GM23248 (cell line): ENCODE data around the gene CNTN4. TPM values are rescaled to one million over a fixed set of nuclear protein-coding genes. Genes with fewer than 3 reads are reported as not detected.

Experiments used
- DNase-seq: peaks from one replicate; pipeline ENCODE4 v3.0.0-alpha.2; 2015
- H2AFZ ChIP-seq: fragments of 200-600 bp; sonication (generic); 2 replicates; pipeline ENCODE4 v1.6.1; 2016; ENCODE audit warnings: antibody characterized with exemption
- H3F3A ChIP-seq: fragments of 200-600 bp; sonication (generic); 2 replicates; pipeline ENCODE4 v1.6.1; 2016; ENCODE audit warnings: mild to moderate bottlenecking, antibody characterized with exemption, mixed run types; ENCODE audit not compliant: insufficient read depth
- H3K27ac ChIP-seq: fragments of 200-600 bp; sonication (generic); 2 replicates; pipeline ENCODE4 v1.5.1; 2016; ENCODE audit warnings: mild to moderate bottlenecking
- H3K27me3 ChIP-seq: fragments of 200-600 bp; sonication (generic); replicated peaks from 2 replicates; pipeline ENCODE4 v1.6.1; 2016; ENCODE audit warnings: mild to moderate bottlenecking; ENCODE audit not compliant: insufficient read depth
- H3K36me3 ChIP-seq: fragments of 200-600 bp; sonication (generic); 2 replicates; pipeline ENCODE4 v1.6.1; 2016; ENCODE audit warnings: low read depth, mild to moderate bottlenecking
- H3K4me1 ChIP-seq: fragments of 200-600 bp; sonication (generic); 2 replicates; pipeline ENCODE4 v1.6.1; 2016; ENCODE audit warnings: mild to moderate bottlenecking; ENCODE audit not compliant: insufficient read depth
- H3K4me2 ChIP-seq: fragments of 200-600 bp; sonication (generic); one replicate; pipeline ENCODE4 v1.6.1; 2016; ENCODE audit warnings: mild to moderate bottlenecking; ENCODE audit not compliant: unreplicated experiment
- H3K4me3 ChIP-seq: fragments of 200-600 bp; sonication (generic); 2 replicates; pipeline ENCODE4 v1.5.1; 2016; ENCODE audit warnings: mild to moderate bottlenecking
- H3K79me2 ChIP-seq: fragments of 200-600 bp; sonication (generic); 2 replicates; pipeline ENCODE4 v1.6.1; 2016; ENCODE audit warnings: mild to moderate bottlenecking; ENCODE audit not compliant: insufficient read depth
- H3K9ac ChIP-seq: fragments of 200-600 bp; sonication (generic); 2 replicates; pipeline ENCODE4 v1.6.1; 2016; ENCODE audit warnings: mild to moderate bottlenecking
- H3K9me2 ChIP-seq: fragments of 200-600 bp; sonication (generic); 2 replicates; pipeline ENCODE4 v1.6.1; 2016; ENCODE audit warnings: mixed run types, mild to moderate bottlenecking, moderate library complexity; ENCODE audit not compliant: insufficient read depth
- H3K9me3 ChIP-seq: fragments of 200-600 bp; sonication (generic); one replicate; pipeline ENCODE4 v1.6.1; 2017; ENCODE audit warnings: low read depth
- H4K20me1 ChIP-seq: fragments of 200-600 bp; sonication (generic); 2 replicates; pipeline ENCODE4 v1.6.0; 2016; ENCODE audit not compliant: insufficient read depth
- EZH2 ChIP-seq: fragments of 200-600 bp; sonication (generic); IDR thresholded peaks from 2 replicates; pipeline ENCODE4 v1.6.1; 2018; ENCODE audit warnings: antibody characterized with exemption, mild to moderate bottlenecking; ENCODE audit not compliant: insufficient read depth, poor library complexity, severe bottlenecking
- EZH2phosphoT487 ChIP-seq: fragments of 200-600 bp; sonication (generic); IDR thresholded peaks from 2 replicates; pipeline ENCODE4 v1.6.1; 2018; ENCODE audit warnings: antibody characterized with exemption, moderate library complexity, mild to moderate bottlenecking, low read depth; ENCODE audit not compliant: insufficient read depth
- WGBS, 2 experiments: methylation state at CpG; one replicate each; pipeline ENCODE4 v1.1.6; 2015 to 2017; ENCODE audit warnings: low lambda C conversion rate in 2 of 2, low coverage in 1 of 2; ENCODE audit errors: missing lambda C conversion rate in 2 of 2; 5-methylcytosine and 5-hydroxymethylcytosine counted together
- in situ Hi-C: fragments of 300-500 bp; cut with MboI; formaldehyde crosslinking; loops from 2 replicates; pipeline ENCODE4 v1.15.0; 2020
- polyA plus RNA-seq: library from polyadenylated mRNA; unstranded; fragments of >200 nt; fragmentation: Nextera tagmentation; extraction: Ambion mirVana; gene quantifications from 2 replicates; pipeline ENCODE4 v1.2.1, GENCODE V29; 2016
- total RNA-seq: library from RNA; depleted of rRNA; stranded (reverse); fragments of >200 nt; shearing (Covaris generic); gene quantifications from 2 replicates; pipeline ENCODE4 v1.2.3, GENCODE V29; 2014

The CNTN4 gene
- total and polyA plus RNA-seq, 2 experiments from 2014 or later = not detected

- Histone ChIP-seq H3K9ac (no peak overlapping the region), H3K4me1 (no peaks in the 10 kb centered on the region), H3K4me3 (no peak overlapping the region), H3K27me3 (no peaks in the 10 kb centered on the region), H3K9me2 (no peaks in the 10 kb centered on the region), H3K27ac (no peak overlapping the region), H4K20me1 (no peaks in the 10 kb centered on the region), H3K4me2 (no peak overlapping the region), H3K36me3 (no peaks in the 10 kb centered on the region), H2AFZ (no peak overlapping the region), H3K9me3 (no peaks in the 10 kb centered on the region), H3F3A (no peaks in the 10 kb centered on the region), H3K79me2 (no peaks in the 10 kb centered on the region)
- in situ Hi-C loops = no loop called here
- no peak for TF ChIP-seq EZH2
- no peak for TF ChIP-seq EZH2phosphoT487
- WGBS, 2 experiments = 19 to 25% methylated on average over 7 of the region's 7 CpGs
- DNase-seq = no peak
Observed at GRCh38 chr3:3087716-3088465, 989.2 kb downstream of the CNTN4 start.

GRCh38 chr3:3089017-3089416 is 990.4 kb downstream of the CNTN4 start:
- 13 to 28% methylated on average over 4 of the region's 4 CpGs for WGBS, 2 experiments
- H4K20me1 ChIP-seq = no peaks in the 10 kb centered on the region
- H3K9me2 ChIP-seq = no peaks in the 10 kb centered on the region
- no peaks in the 10 kb centered on the region for H3F3A ChIP-seq
- DNase-seq = no peak
- TF ChIP-seq EZH2phosphoT487 (no peak), EZH2 (no peak)
- H3K4me1 ChIP-seq = no peaks in the 10 kb centered on the region
- H3K4me2 ChIP-seq = no peak overlapping the region
- H2AFZ ChIP-seq = no peak overlapping the region
- H3K27ac ChIP-seq = no peak overlapping the region
- no peaks in the 10 kb centered on the region for H3K27me3 ChIP-seq
- no peaks in the 10 kb centered on the region for H3K9me3 ChIP-seq
- in situ Hi-C loops = no loop called here
- H3K9ac ChIP-seq = no peak overlapping the region
- no peak overlapping the region for H3K4me3 ChIP-seq
- H3K79me2 ChIP-seq = no peaks in the 10 kb centered on the region
- H3K36me3 ChIP-seq = no peaks in the 10 kb centered on the region

- no peak for DNase-seq
- Histone ChIP-seq H3K27me3 (no peaks in the 10 kb centered on the region), H3K79me2 (no peaks in the 10 kb centered on the region), H3K36me3 (no peaks in the 10 kb centered on the region), H2AFZ (no peak overlapping the region), H3K9me3 (no peaks in the 10 kb centered on the region), H3K4me2 (no peak overlapping the region), H3K9ac (no peak overlapping the region), H3K27ac (no peak overlapping the region), H3F3A (no peaks in the 10 kb centered on the region), H3K9me2 (no peaks in the 10 kb centered on the region), H3K4me3 (no peak overlapping the region), H3K4me1 (no peaks in the 10 kb centered on the region), H4K20me1 (no peaks in the 10 kb centered on the region)
- TF ChIP-seq EZH2phosphoT487 = no peak
- TF ChIP-seq EZH2 = no peak
- WGBS, 2 experiments = 22 to 41% methylated on average over 4 of the region's 4 CpGs
- in situ Hi-C loops = no loop called here
Observed at GRCh38 chr3:3097958-3098357, 999.3 kb downstream of the CNTN4 start.

GRCh38 chr3:3101660-3102458 is 1003.2 kb downstream of the CNTN4 start:
- Histone ChIP-seq H3K27ac (no peak overlapping the region), H2AFZ (no peak overlapping the region), H3K4me3 (no peak overlapping the region), H3K9me2 (no peaks in the 10 kb centered on the region), H3K9ac (no peak overlapping the region), H3K36me3 (no peaks in the 10 kb centered on the region), H3K27me3 (no peaks in the 10 kb centered on the region), H3K4me1 (no peaks in the 10 kb centered on the region), H3K9me3 (no peaks in the 10 kb centered on the region), H4K20me1 (no peaks in the 10 kb centered on the region), H3K79me2 (no peaks in the 10 kb centered on the region), H3K4me2 (no peak overlapping the region), H3F3A (no peaks in the 10 kb centered on the region)
- in situ Hi-C loops = no loop called here
- TF ChIP-seq EZH2 (no peak), EZH2phosphoT487 (no peak)
- no peak for DNase-seq
- 30 to 36% methylated on average over 6 of the region's 6 CpGs for WGBS, 2 experiments
